Keratinocyte (primary cell): ENCODE measurements around the gene RAX2. TPM values are rescaled to one million over a fixed set of nuclear protein-coding genes. Genes with fewer than 3 reads are reported as not detected.

Experiments used
- DNase-seq: peaks from one replicate; pipeline ENCODE4 v3.0.0-alpha.2; 2011; ENCODE audit warnings: low read depth, missing footprints, low spot score
- FAIRE-seq: peaks from 2 replicates; lab custom pipeline; 2011; peaks lifted over from hg19 to GRCh38; lab: Jason Lieb, UNC
- H2AFZ ChIP-seq: 2 replicates; pipeline ENCODE4 v1.6.0; 2012; ENCODE audit warnings: low read length, control low read depth, inconsistent platforms; ENCODE audit not compliant: control insufficient read depth
- H3K27ac ChIP-seq: 2 replicates; pipeline ENCODE4 v1.5.1; 2011; ENCODE audit warnings: low read length; ENCODE audit not compliant: control insufficient read depth, insufficient read depth
- H3K27me3 ChIP-seq: 3 replicates; pipeline ENCODE4 v1.6.0; 2011; ENCODE audit warnings: low read length; ENCODE audit not compliant: control insufficient read depth, insufficient read depth; ENCODE audit errors: extremely low read depth
- H3K36me3 ChIP-seq, 2 experiments: 2 replicates in 1 of 2; 3 replicates in 1 of 2; pipeline ENCODE4 v1.5.1; 2011; ENCODE audit warnings: low read length in 2 of 2, mild to moderate bottlenecking in 1 of 2; ENCODE audit not compliant: control insufficient read depth in 2 of 2, insufficient read depth in 2 of 2; ENCODE audit errors: extremely low read depth in 1 of 2
- H3K4me1 ChIP-seq: 3 replicates; pipeline ENCODE4 v1.5.1; 2011; ENCODE audit warnings: low read length; ENCODE audit not compliant: control insufficient read depth, insufficient read depth; ENCODE audit errors: extremely low read depth
- H3K4me2 ChIP-seq: 3 replicates; pipeline ENCODE4 v1.6.0; 2011; ENCODE audit warnings: low read depth, low read length; ENCODE audit not compliant: control insufficient read depth, insufficient read depth; ENCODE audit errors: extremely low read depth
- H3K4me3 ChIP-seq, 3 experiments: fragments of 200-600 bp in 1 of 3; sonication (generic) in 1 of 3; 2 replicates in 2 of 3; 3 replicates in 1 of 3; pipeline ENCODE4 v1.5.1; 2011 to 2016; ENCODE audit warnings: low read length in 3 of 3, mild to moderate bottlenecking in 3 of 3, control low read depth in 2 of 3, inconsistent platforms in 1 of 3, low read depth in 1 of 3, mixed read lengths in 1 of 3, mixed run types in 1 of 3, moderate library complexity in 1 of 3; ENCODE audit not compliant: control insufficient read depth in 2 of 3, insufficient read depth in 2 of 3; ENCODE audit errors: extremely low read depth in 1 of 3
- H3K79me2 ChIP-seq: 2 replicates; pipeline ENCODE4 v1.6.0; 2012; ENCODE audit warnings: low read length; ENCODE audit not compliant: control insufficient read depth, insufficient read depth
- H3K9ac ChIP-seq: 3 replicates; pipeline ENCODE4 v1.6.0; 2011; ENCODE audit warnings: low read length; ENCODE audit not compliant: control insufficient read depth, insufficient read depth; ENCODE audit errors: extremely low read depth
- H3K9me1 ChIP-seq: 3 replicates; pipeline ENCODE4 v1.6.0; 2011; ENCODE audit warnings: low read length; ENCODE audit not compliant: control insufficient read depth, insufficient read depth; ENCODE audit errors: extremely low read depth
- H3K9me3 ChIP-seq: 2 replicates; pipeline ENCODE4 v1.5.1; 2012; ENCODE audit warnings: low read depth, low read length; ENCODE audit not compliant: control insufficient read depth
- H4K20me1 ChIP-seq: 3 replicates; pipeline ENCODE4 v1.6.0; 2011; ENCODE audit warnings: low read length; ENCODE audit not compliant: control insufficient read depth, insufficient read depth; ENCODE audit errors: extremely low read depth
- CTCF ChIP-seq, 3 experiments: IDR thresholded peaks in 1 of 3; conservative IDR thresholded peaks in 1 of 3; optimal IDR thresholded peaks in 1 of 3; 2 replicates in 2 of 3; 3 replicates in 1 of 3; pipeline versions ENCODE3 to v1.5.1; 2011; ENCODE audit warnings: low read length in 3 of 3, mild to moderate bottlenecking in 3 of 3, moderate library complexity in 2 of 3, control low read depth in 1 of 3, inconsistent platforms in 1 of 3; ENCODE audit not compliant: insufficient read depth in 2 of 3; ENCODE audit errors: extremely low read depth in 1 of 3
- EZH2 ChIP-seq: IDR thresholded peaks from one replicate; pipeline ENCODE4 v1.6.1; 2012; ENCODE audit warnings: inconsistent platforms, mild to moderate bottlenecking, low read length, moderate library complexity
- dilution Hi-C: fragments of 300-500 bp; cut with MboI; formaldehyde crosslinking; loops from one replicate; pipeline ENCODE4 v1.7.0; 2020; ENCODE audit warnings: low sequenced_read_pairs; ENCODE audit not compliant: extremely low pct_ligation_motif_present
- polyA plus RNA-seq, 5 experiments: library from polyadenylated mRNA; depleted of rRNA in 3 of 5; stranded (reverse) in 3 of 5; stranded (forward) in 1 of 5; unstranded in 1 of 5; fragments of >200 nt; gene quantifications; 1 replicate in 1 of 5; 2 replicates in 3 of 5; 3 replicates in 1 of 5; pipeline versions ENCODE4 v1.2.1 to v1.2.3, GENCODE V29; 2011 to 2012; ENCODE audit warnings: missing spikeins in 2 of 5, low read depth in 1 of 5, low replicate concordance in 1 of 5

RAX2 gene
- polyA plus RNA-seq, 1 donor (not counting 4 experiments of a cell fraction or from before 2014, with no cell fraction given) = not detected

- DNase-seq (no peak), FAIRE-seq (no peak)
- Histone ChIP-seq H3K27ac (no peak overlapping the region), H3K27me3 (peaks cover 41% of the 10 kb centered on the region), H4K20me1 (no peaks in the 10 kb centered on the region), H3K36me3 (no peaks in the 10 kb centered on the region), H3K9me1 (no peaks in the 10 kb centered on the region), H2AFZ (no peak overlapping the region), H3K4me3 (no peak overlapping the region), H3K9me3 (no peaks in the 10 kb centered on the region), H3K9ac (no peak overlapping the region), H3K79me2 (no peaks in the 10 kb centered on the region), H3K4me1 (no peaks in the 10 kb centered on the region), H3K4me2 (no peak overlapping the region)
- dilution Hi-C loops = no loop called here
- no peak for TF ChIP-seq CTCF (optimal IDR thresholded peaks at IDR 0.05 in 1 of 3, IDR thresholded peaks at IDR 0.05 in 1 of 3, conservative IDR thresholded peaks at IDR 0.05 in 1 of 3; ENCODE audit: extremely low read depth in 1 of 3, insufficient read depth in 2 of 3, low read length in 3 of 3)
- TF ChIP-seq EZH2 = no peak
Measured at GRCh38 chr19:3721131-3721886, 50.7 kb downstream of the RAX2 start.

DNA sequence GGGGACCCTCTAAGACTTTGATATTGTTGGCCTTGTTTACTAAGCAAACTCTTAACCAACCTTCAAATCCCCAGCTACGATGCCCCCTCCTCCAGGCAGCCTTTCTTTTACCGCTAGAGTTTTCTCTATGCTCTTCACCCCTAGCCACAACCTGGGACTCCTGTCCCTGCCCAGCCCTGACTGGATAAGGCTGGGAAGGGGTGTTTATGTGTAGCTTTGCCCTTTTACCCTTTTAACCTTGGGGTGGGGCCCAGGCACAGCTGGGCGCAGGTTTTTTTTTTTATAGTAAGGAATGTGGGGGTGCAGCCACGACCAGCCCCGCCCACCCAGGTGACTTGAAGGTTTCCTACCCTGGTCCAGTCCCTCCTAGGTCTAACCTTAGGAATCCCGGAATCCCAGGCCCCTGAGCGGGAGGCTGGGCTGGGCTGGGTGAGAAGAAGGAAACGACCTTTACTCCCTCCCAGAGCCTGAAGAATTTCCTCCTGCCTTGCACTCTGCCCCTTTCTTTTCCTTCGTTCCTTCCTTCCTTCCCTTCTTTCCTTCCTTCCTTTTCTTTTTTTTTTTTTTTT is 51.6 kb downstream of the RAX2 start:
- Histone ChIP-seq H3K79me2 (no peaks in the 10 kb centered on the region), H3K27ac (no peak overlapping the region), H3K4me3 (no peak overlapping the region), H3K9me3 (no peaks in the 10 kb centered on the region), H3K9ac (no peak overlapping the region), H3K36me3 (no peaks in the 10 kb centered on the region), H3K27me3 (peaks cover 36% of the 10 kb centered on the region), H3K4me2 (no peak overlapping the region), H3K9me1 (no peaks in the 10 kb centered on the region), H4K20me1 (no peaks in the 10 kb centered on the region), H2AFZ (no peak overlapping the region), H3K4me1 (no peaks in the 10 kb centered on the region)
- dilution Hi-C loops = no loop called here
- DNase-seq = no peak
- FAIRE-seq = no peak
- TF ChIP-seq EZH2 (no peak), CTCF (optimal IDR thresholded peaks at IDR 0.05 in 1 of 3, IDR thresholded peaks at IDR 0.05 in 1 of 3, conservative IDR thresholded peaks at IDR 0.05 in 1 of 3; ENCODE audit: extremely low read depth in 1 of 3, insufficient read depth in 2 of 3, low read length in 3 of 3) (no peak)
